Heart left ventricle (tissue), 13 donors: ENCODE results near the gene WWTR1.

Source experiments
- POLR2A ChIP-seq, 2 donors: fragments of 450-650 bp; IDR thresholded peaks; one replicate each; pipeline ENCODE4 v1.6.1; 2017; ENCODE audit warnings: antibody characterized with exemption in 2 of 2, mild to moderate bottlenecking in 2 of 2, moderate library complexity in 2 of 2
- TF ChIP-seq, protein P1 (sequence below), 12 donors: fragments of 200-600 bp; sonication (generic) in 4 of 12; IDR thresholded peaks; one replicate each; pipeline versions ENCODE4 v1.5.0 to v1.8.0; 2018 to 2022; ENCODE audit warnings: antibody characterized with exemption in 12 of 12, mild to moderate bottlenecking in 5 of 12
- donor health status: ischemic (EF 13 %, LVEDD 7.1; RV severe dilation, severe dysfunction).
- donor health status: DM: no; HTN: yes; CAD: no.
- donor health status: DM: no; HTN: no; CAD: no.
- donor health status: ischemic (EF 25% LVEDD 6.9; RV normal size, moderate dysfunction).
- donor health status: ischemic (EF 25% LVEDD 5.7; RV mildly dilated, moderate dysfunction).
- donor health status: ischemic (EF 35%, LVEDD 5.7; RV mildly dilated, moderate dysfunction).
- donor health status: nonischemic (EF 11% LVEDD 7.7; RV severe dilation, severe dysfunction).
- donor health status: DM: yes; HTN: yes; CAD: no.
- donor health status: PGD.
- donor health status: ischemic (EF 29% LVEDD 5.4; RV normal size, mild dysfunction).
- donor health status: nonischemic (EF 23%, LVEDD 6.1; RV moderate dilation, normal function).

DNA sequence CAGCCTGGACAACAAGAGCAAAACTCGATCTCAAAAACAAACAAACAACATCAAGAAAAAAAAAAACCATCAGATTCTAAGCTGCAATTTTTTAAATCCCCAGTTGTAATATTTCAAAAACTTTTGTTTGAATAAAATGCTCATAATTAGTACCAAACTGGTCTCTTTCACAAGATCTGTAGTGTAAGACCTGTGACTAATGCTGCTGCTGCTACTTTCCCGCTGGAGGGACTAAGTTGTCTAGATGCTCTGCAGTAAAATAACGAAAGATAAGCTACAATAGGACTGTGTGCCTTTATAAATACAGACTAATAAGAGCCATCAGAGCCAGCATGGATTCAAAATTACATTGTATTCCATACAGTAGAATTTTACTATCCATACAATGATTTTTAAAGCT is 137.9 kb downstream of the WWTR1 start:
- TF ChIP-seq, protein P1, sequence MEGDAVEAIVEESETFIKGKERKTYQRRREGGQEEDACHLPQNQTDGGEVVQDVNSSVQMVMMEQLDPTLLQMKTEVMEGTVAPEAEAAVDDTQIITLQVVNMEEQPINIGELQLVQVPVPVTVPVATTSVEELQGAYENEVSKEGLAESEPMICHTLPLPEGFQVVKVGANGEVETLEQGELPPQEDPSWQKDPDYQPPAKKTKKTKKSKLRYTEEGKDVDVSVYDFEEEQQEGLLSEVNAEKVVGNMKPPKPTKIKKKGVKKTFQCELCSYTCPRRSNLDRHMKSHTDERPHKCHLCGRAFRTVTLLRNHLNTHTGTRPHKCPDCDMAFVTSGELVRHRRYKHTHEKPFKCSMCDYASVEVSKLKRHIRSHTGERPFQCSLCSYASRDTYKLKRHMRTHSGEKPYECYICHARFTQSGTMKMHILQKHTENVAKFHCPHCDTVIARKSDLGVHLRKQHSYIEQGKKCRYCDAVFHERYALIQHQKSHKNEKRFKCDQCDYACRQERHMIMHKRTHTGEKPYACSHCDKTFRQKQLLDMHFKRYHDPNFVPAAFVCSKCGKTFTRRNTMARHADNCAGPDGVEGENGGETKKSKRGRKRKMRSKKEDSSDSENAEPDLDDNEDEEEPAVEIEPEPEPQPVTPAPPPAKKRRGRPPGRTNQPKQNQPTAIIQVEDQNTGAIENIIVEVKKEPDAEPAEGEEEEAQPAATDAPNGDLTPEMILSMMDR (IDR thresholded peaks at IDR 0.05): no peak
- no peak for TF ChIP-seq POLR2A (IDR thresholded peaks at IDR 0.05)
